Parathyroid adenoma (tissue), 2 donors: ENCODE data around the gene CTDSP2.
A peak's percentile ranks its signal among the peaks of the same experiment; 100 is the strongest.
"Not testable (repeated sequence)": the region's sequence is repeated elsewhere in the genome, so short reads cannot be mapped to it uniquely, and the experiment has no call there.

ENCODE experiments used
- H2AFZ ChIP-seq: fragments of 300-600 bp; sonication (generic); one replicate; pipeline ENCODE4 v1.7.0; 2017; ENCODE audit warnings: antibody characterized with exemption, mild to moderate bottlenecking
- H3K27ac ChIP-seq: fragments of 300-600 bp; sonication (generic); one replicate; pipeline ENCODE4 v1.7.0; 2017
- H3K27me3 ChIP-seq: fragments of 300-600 bp; sonication (generic); one replicate; pipeline ENCODE4 v1.7.0; 2017; ENCODE audit warnings: low read length; ENCODE audit not compliant: control insufficient read depth, insufficient read depth
- H3K36me3 ChIP-seq: fragments of 300-600 bp; sonication (generic); one replicate; pipeline ENCODE4 v1.7.0; 2017; ENCODE audit warnings: low read length; ENCODE audit not compliant: control insufficient read depth, insufficient read depth
- H3K4me1 ChIP-seq: fragments of 300-600 bp; sonication (generic); one replicate; pipeline ENCODE4 v1.7.0; 2017; ENCODE audit warnings: control low read depth
- H3K4me2 ChIP-seq: fragments of 300-600 bp; sonication (generic); one replicate; pipeline ENCODE4 v1.7.0; 2017; ENCODE audit warnings: low read length
- H3K4me3 ChIP-seq: fragments of 300-600 bp; sonication (generic); one replicate; pipeline ENCODE4 v1.7.0; 2017; ENCODE audit warnings: low read depth, low read length
- H3K79me2 ChIP-seq: fragments of 300-600 bp; sonication (generic); one replicate; pipeline ENCODE4 v1.7.0; 2017; ENCODE audit warnings: control low read depth
- H3K9ac ChIP-seq: fragments of 300-600 bp; sonication (generic); one replicate; pipeline ENCODE4 v1.7.0; 2017; ENCODE audit warnings: mild to moderate bottlenecking
- H3K9me3 ChIP-seq: fragments of 300-600 bp; sonication (generic); one replicate; pipeline ENCODE4 v1.7.0; 2017; ENCODE audit warnings: low read length; ENCODE audit not compliant: control insufficient read depth
- TF ChIP-seq, protein P1 (sequence below): fragments of 300-600 bp; sonication (generic); IDR thresholded peaks from one replicate; pipeline ENCODE4 v1.7.0; 2017; ENCODE audit warnings: antibody characterized with exemption, mild to moderate bottlenecking
- donor health status: primary hyperparathyroidism.

Gene CTDSP2

GRCh38 chr12:57852200-57852599 lies 5.7 kb upstream of the CTDSP2 start:
- Histone ChIP-seq H3K27me3 (no peaks in the 10 kb centered on the region), H3K27ac (no peak overlapping the region), H3K36me3 (no peaks in the 10 kb centered on the region), H2AFZ (peak overlapping the region; percentile 94), H3K4me3 (no peak overlapping the region), H3K9me3 (no peaks in the 10 kb centered on the region), H3K4me1 (peaks cover 15% of the 10 kb centered on the region), H3K79me2 (no peaks in the 10 kb centered on the region), H3K4me2 (peak overlapping the region; percentile 17), H3K9ac (no peak overlapping the region)
- TF ChIP-seq, protein P1, sequence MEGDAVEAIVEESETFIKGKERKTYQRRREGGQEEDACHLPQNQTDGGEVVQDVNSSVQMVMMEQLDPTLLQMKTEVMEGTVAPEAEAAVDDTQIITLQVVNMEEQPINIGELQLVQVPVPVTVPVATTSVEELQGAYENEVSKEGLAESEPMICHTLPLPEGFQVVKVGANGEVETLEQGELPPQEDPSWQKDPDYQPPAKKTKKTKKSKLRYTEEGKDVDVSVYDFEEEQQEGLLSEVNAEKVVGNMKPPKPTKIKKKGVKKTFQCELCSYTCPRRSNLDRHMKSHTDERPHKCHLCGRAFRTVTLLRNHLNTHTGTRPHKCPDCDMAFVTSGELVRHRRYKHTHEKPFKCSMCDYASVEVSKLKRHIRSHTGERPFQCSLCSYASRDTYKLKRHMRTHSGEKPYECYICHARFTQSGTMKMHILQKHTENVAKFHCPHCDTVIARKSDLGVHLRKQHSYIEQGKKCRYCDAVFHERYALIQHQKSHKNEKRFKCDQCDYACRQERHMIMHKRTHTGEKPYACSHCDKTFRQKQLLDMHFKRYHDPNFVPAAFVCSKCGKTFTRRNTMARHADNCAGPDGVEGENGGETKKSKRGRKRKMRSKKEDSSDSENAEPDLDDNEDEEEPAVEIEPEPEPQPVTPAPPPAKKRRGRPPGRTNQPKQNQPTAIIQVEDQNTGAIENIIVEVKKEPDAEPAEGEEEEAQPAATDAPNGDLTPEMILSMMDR = no peak

DNA sequence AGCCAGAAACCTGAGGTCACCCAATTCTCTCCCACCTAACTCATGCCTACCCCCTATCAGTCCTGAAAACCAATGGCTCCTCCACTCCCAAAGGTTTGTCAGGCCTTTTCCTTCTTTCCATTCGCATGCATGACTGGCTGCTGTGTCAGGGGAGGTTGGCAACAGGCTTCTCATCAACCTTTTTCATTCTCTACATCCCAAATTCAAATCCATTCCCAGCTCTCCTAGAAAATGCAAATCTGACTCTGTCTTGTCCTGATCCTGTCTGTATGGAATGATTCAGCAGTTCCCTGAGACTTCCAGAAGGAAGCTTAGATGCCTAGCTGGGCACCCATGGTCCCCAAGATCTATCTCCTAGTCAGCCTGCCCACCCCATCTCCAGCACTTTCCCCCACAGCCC lies 5.0 kb upstream of the CTDSP2 start:
- no peak overlapping the region for H2AFZ ChIP-seq
- H3K4me3 ChIP-seq = no peak overlapping the region
- no peak overlapping the region for H3K4me2 ChIP-seq
- H3K27ac ChIP-seq = no peak overlapping the region
- H3K36me3 ChIP-seq = no peaks in the 10 kb centered on the region
- H3K79me2 ChIP-seq = no peaks in the 10 kb centered on the region
- TF ChIP-seq, protein P1 = no peak
- peaks cover 15% of the 10 kb centered on the region for H3K4me1 ChIP-seq
- H3K27me3 ChIP-seq = no peaks in the 10 kb centered on the region
- H3K9me3 ChIP-seq = no peaks in the 10 kb centered on the region
- no peak overlapping the region for H3K9ac ChIP-seq

- no peak overlapping the region for H3K27ac ChIP-seq
- no peak overlapping the region for H2AFZ ChIP-seq
- H3K27me3 ChIP-seq = no peaks in the 10 kb centered on the region
- no peaks in the 10 kb centered on the region for H3K36me3 ChIP-seq
- H3K4me3 ChIP-seq = no peak overlapping the region
- no peak overlapping the region for H3K4me2 ChIP-seq
- H3K79me2 ChIP-seq = peaks cover 3% of the 10 kb centered on the region
- peaks cover 15% of the 10 kb centered on the region for H3K4me1 ChIP-seq
- no peak overlapping the region for H3K9ac ChIP-seq
- H3K9me3 ChIP-seq = no peaks in the 10 kb centered on the region
- TF ChIP-seq, protein P1 = no peak
Observed at GRCh38 chr12:57850854-57851430, 4.4 kb upstream of the CTDSP2 start.

DNA sequence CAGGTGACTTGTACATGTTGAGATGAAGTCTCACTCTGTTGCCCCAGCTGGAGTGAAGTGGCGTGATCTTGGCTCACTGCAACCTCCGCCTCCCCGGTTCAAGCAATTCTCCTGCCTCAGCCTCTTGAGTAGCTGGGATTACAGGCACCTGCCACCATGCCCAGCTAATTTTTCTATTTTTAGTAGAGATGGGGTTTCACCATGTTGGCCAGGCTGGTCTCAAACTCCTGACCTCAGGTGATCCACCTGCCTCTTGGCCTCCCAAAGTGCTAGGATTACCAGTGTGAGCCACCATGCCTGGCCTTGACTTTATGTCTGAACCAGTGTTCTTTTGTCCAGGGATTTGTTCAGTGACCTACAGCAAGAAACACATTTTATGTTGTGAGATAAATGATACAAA lies 2.9 kb upstream of the CTDSP2 start:
- H3K4me2 ChIP-seq, H2AFZ ChIP-seq, H3K27me3 ChIP-seq, H3K9me3 ChIP-seq, H3K9ac ChIP-seq, H3K4me3 ChIP-seq, H3K27ac ChIP-seq, H3K36me3 ChIP-seq: not testable (repeated sequence)
- peaks cover 15% of the 10 kb centered on the region for H3K4me1 ChIP-seq
- peaks cover 12% of the 10 kb centered on the region for H3K79me2 ChIP-seq

GRCh38 chr12:57849035-57849434 lies 2.5 kb upstream of the CTDSP2 start:
- H3K4me3 ChIP-seq = no peak overlapping the region
- H3K27me3 ChIP-seq = no peaks in the 10 kb centered on the region
- no peaks in the 10 kb centered on the region for H3K9me3 ChIP-seq
- H3K4me2 ChIP-seq = no peak overlapping the region
- no peak overlapping the region for H3K27ac ChIP-seq
- H3K4me1 ChIP-seq = peaks cover 15% of the 10 kb centered on the region
- H3K79me2 ChIP-seq = peaks cover 16% of the 10 kb centered on the region
- H3K9ac ChIP-seq = no peak overlapping the region
- H2AFZ ChIP-seq = no peak overlapping the region
- no peaks in the 10 kb centered on the region for H3K36me3 ChIP-seq
- TF ChIP-seq, protein P1 = no peak
